DND-41 (cell line): ENCODE data around the gene PDE4B.

ENCODE experiments used
- ATAC-seq: fragments of 200-7000 bp; cut with Tn5 transposase; 3 replicates; pipeline ENCODE4 v1.9.1; 2021; ENCODE audit warnings: low read depth; ENCODE audit not compliant: insufficient read depth
- DNase-seq: peaks from one replicate; pipeline ENCODE4 v3.0.0-alpha.2; 2020
- H2AFZ ChIP-seq: 2 replicates; pipeline ENCODE4 v1.6.0; 2012; ENCODE audit warnings: low read depth, low read length
- H3K27ac ChIP-seq: 2 replicates; pipeline ENCODE4 v1.5.1; 2012; ENCODE audit warnings: low read length, inconsistent platforms
- H3K27me3 ChIP-seq: fragments of 200-600 bp; sonication (generic); 2 replicates; pipeline ENCODE4 v1.6.0; 2012; ENCODE audit warnings: low read length, mild to moderate bottlenecking, inconsistent platforms; ENCODE audit not compliant: insufficient read depth, poor library complexity
- H3K36me3 ChIP-seq: 2 replicates; pipeline ENCODE4 v1.5.1; 2012; ENCODE audit warnings: low read length, inconsistent platforms; ENCODE audit not compliant: insufficient read depth
- H3K4me1 ChIP-seq: 2 replicates; pipeline ENCODE4 v1.5.1; 2012; ENCODE audit warnings: mild to moderate bottlenecking, low read length; ENCODE audit not compliant: insufficient read depth
- H3K4me2 ChIP-seq: 2 replicates; pipeline ENCODE4 v1.6.0; 2012; ENCODE audit warnings: mild to moderate bottlenecking, moderate library complexity, low read length, inconsistent platforms; ENCODE audit not compliant: insufficient read depth
- H3K4me3 ChIP-seq, 2 experiments: fragments of 200-600 bp in 1 of 2; shearing (Covaris generic) in 1 of 2; 2 replicates each; pipeline ENCODE4 v1.5.1; 2012 to 2016; ENCODE audit warnings: inconsistent platforms in 2 of 2, low read length in 2 of 2, mild to moderate bottlenecking in 2 of 2, low read depth in 1 of 2, moderate library complexity in 1 of 2
- H3K79me2 ChIP-seq: 2 replicates; pipeline ENCODE4 v1.6.0; 2012; ENCODE audit warnings: low read length, inconsistent platforms; ENCODE audit not compliant: insufficient read depth
- H3K9ac ChIP-seq: 2 replicates; pipeline ENCODE4 v1.6.0; 2012; ENCODE audit warnings: low read depth, mild to moderate bottlenecking, inconsistent platforms, low read length, moderate library complexity
- H3K9me3 ChIP-seq: 2 replicates; pipeline ENCODE4 v1.5.1; 2012; ENCODE audit warnings: low read length, moderate library complexity, mild to moderate bottlenecking, inconsistent platforms; ENCODE audit not compliant: insufficient read depth, severe bottlenecking
- H4K20me1 ChIP-seq: 2 replicates; pipeline ENCODE4 v1.6.0; 2012; ENCODE audit warnings: low read length; ENCODE audit not compliant: insufficient read depth
- EZH2 ChIP-seq: IDR thresholded peaks from 3 replicates; pipeline ENCODE4 v1.6.1; 2012; ENCODE audit warnings: borderline replicate concordance, low read depth, mild to moderate bottlenecking, moderate library complexity, low read length, inconsistent platforms; ENCODE audit not compliant: severe bottlenecking
- TF ChIP-seq, protein P1 (sequence below): IDR thresholded peaks from 2 replicates; pipeline ENCODE4 v1.5.1; 2012; ENCODE audit warnings: borderline replicate concordance, low read length, moderate library complexity, mild to moderate bottlenecking; ENCODE audit not compliant: poor library complexity, severe bottlenecking; ENCODE audit errors: extremely low read depth

PDE4B gene

DNA sequence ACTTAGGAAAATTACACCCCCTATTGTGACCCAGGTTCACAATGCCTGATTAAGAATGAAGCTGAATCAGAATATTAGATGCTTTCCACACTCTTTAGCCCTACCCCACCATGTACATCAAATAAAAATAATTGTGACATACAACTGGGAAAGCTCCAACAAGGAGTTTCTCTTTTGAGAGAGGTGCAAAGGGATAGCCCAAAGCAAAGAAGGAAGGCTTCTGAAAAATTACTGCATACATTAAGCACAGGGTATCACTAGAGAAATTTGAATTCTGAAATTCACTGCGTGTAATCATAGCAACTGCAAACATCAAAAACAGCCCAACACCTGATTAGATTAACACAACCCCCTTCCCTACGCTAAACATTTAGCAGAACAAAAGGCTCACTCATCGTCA, 34.1 kb downstream of the PDE4B start:
- Histone ChIP-seq H3K27ac (no peak overlapping the region), H3K9me3 (no peaks in the 10 kb centered on the region), H3K79me2 (no peaks in the 10 kb centered on the region), H3K4me2 (no peak overlapping the region), H2AFZ (no peak overlapping the region), H3K36me3 (no peaks in the 10 kb centered on the region), H3K27me3 (peaks cover 1% of the 10 kb centered on the region), H3K4me3 (no peak overlapping the region), H3K9ac (no peak overlapping the region), H3K4me1 (no peaks in the 10 kb centered on the region), H4K20me1 (no peaks in the 10 kb centered on the region)
- ATAC-seq: no peak
- DNase-seq: no peak
- no peak for TF ChIP-seq EZH2
- TF ChIP-seq, protein P1, sequence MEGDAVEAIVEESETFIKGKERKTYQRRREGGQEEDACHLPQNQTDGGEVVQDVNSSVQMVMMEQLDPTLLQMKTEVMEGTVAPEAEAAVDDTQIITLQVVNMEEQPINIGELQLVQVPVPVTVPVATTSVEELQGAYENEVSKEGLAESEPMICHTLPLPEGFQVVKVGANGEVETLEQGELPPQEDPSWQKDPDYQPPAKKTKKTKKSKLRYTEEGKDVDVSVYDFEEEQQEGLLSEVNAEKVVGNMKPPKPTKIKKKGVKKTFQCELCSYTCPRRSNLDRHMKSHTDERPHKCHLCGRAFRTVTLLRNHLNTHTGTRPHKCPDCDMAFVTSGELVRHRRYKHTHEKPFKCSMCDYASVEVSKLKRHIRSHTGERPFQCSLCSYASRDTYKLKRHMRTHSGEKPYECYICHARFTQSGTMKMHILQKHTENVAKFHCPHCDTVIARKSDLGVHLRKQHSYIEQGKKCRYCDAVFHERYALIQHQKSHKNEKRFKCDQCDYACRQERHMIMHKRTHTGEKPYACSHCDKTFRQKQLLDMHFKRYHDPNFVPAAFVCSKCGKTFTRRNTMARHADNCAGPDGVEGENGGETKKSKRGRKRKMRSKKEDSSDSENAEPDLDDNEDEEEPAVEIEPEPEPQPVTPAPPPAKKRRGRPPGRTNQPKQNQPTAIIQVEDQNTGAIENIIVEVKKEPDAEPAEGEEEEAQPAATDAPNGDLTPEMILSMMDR: no peak

- no peak overlapping the region for H2AFZ ChIP-seq
- H4K20me1 ChIP-seq: no peaks in the 10 kb centered on the region
- no peak overlapping the region for H3K9ac ChIP-seq
- H3K27me3 ChIP-seq: peaks cover 5% of the 10 kb centered on the region
- H3K27ac ChIP-seq: no peak overlapping the region
- no peaks in the 10 kb centered on the region for H3K4me1 ChIP-seq
- H3K36me3 ChIP-seq: no peaks in the 10 kb centered on the region
- no peak overlapping the region for H3K4me2 ChIP-seq
- no peak for DNase-seq
- no peak for TF ChIP-seq EZH2
- TF ChIP-seq, protein P1: no peak
- no peak for ATAC-seq
- H3K9me3 ChIP-seq: no peaks in the 10 kb centered on the region
- no peaks in the 10 kb centered on the region for H3K79me2 ChIP-seq
- H3K4me3 ChIP-seq: no peak overlapping the region
These were observed 34.7 kb downstream of the PDE4B start for GRCh38 chr1:65827346-65827745.

DNA sequence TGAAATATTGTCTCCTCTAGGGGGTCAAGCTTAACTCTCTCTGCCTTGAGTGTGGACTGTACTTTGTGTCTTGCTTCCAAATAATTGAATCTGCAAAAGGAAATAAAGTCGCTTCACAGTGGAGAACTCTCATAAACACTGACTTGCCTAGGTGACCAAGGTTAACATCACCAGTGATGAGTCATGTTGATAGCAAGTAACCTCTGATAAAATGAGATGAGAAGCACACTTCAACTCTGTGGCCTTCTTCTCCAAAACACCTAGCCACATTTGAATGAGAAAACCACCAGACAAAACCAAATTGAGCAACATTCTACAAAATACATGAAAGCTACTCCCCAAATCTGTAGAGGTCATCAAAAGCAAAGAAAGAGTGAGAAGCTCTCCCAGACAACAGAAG, 37.6 kb downstream of the PDE4B start:
- Histone ChIP-seq H3K27me3 (peaks cover 7% of the 10 kb centered on the region), H3K36me3 (no peaks in the 10 kb centered on the region), H3K9ac (no peak overlapping the region), H4K20me1 (no peaks in the 10 kb centered on the region), H3K4me2 (no peak overlapping the region), H2AFZ (no peak overlapping the region), H3K4me1 (no peaks in the 10 kb centered on the region), H3K79me2 (no peaks in the 10 kb centered on the region), H3K9me3 (no peaks in the 10 kb centered on the region), H3K27ac (no peak overlapping the region), H3K4me3 (no peak overlapping the region)
- TF ChIP-seq, protein P1: no peak
- no peak for TF ChIP-seq EZH2
- DNase-seq (no peak), ATAC-seq (no peak)

DNA sequence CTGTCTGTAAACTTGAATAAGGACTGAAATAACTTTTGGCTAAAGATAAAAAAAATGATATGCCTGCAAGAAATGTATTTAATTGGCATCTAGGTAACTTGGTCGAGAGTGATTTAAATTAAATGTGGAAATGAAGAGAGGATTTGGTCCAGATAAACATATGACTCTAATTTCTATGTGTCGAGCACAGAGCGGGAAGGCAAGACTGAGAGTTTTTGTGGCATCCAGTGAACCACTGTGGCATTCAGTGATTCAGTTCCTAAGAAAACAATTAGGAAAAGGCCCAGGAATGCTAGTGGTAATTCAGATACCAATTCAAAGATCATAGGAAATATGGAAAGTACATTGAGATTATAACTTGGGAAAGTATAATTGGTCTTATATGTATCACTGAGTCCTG, 39.6 kb downstream of the PDE4B start:
- Histone ChIP-seq H3K36me3 (no peaks in the 10 kb centered on the region), H3K4me2 (no peak overlapping the region), H3K79me2 (no peaks in the 10 kb centered on the region), H3K27ac (no peak overlapping the region), H3K4me1 (no peaks in the 10 kb centered on the region), H3K4me3 (no peak overlapping the region), H3K27me3 (peaks cover 7% of the 10 kb centered on the region), H3K9ac (no peak overlapping the region), H2AFZ (no peak overlapping the region), H4K20me1 (no peaks in the 10 kb centered on the region), H3K9me3 (no peaks in the 10 kb centered on the region)
- DNase-seq (no peak), ATAC-seq (no peak)
- TF ChIP-seq, protein P1: no peak
- no peak for TF ChIP-seq EZH2
